ENCODE data around the gene ST3GAL3.

ST3GAL3 gene

DNA sequence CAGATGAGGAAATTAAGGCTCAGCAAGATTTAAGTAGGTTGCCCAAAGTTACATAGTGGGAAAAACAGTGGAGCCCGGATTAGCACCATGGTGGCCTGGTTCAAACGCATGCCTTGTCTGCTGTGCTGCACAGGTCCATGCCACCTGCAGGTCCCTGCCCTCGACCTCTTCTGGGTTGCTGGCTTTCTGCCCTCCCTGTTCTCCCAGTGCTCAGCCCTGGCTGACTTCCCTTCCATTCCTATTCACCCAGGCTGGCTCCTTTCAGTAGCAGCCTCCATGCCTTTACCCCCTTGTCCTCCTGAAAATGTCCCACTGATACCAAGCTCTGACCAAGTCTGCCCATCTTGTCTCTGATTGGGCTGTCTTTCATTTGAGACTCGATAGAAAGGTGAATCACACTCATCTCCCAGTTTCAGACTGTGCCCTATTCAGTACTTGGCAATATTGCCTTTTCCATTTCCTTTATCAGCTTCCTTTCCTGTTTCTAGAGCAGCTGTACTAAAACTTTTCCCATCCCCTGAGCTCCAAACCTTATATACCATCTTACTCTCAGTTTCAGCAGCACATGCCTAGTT, 75.8 kb downstream of the ST3GAL3 start:
- TF ChIP-seq, protein P1, sequence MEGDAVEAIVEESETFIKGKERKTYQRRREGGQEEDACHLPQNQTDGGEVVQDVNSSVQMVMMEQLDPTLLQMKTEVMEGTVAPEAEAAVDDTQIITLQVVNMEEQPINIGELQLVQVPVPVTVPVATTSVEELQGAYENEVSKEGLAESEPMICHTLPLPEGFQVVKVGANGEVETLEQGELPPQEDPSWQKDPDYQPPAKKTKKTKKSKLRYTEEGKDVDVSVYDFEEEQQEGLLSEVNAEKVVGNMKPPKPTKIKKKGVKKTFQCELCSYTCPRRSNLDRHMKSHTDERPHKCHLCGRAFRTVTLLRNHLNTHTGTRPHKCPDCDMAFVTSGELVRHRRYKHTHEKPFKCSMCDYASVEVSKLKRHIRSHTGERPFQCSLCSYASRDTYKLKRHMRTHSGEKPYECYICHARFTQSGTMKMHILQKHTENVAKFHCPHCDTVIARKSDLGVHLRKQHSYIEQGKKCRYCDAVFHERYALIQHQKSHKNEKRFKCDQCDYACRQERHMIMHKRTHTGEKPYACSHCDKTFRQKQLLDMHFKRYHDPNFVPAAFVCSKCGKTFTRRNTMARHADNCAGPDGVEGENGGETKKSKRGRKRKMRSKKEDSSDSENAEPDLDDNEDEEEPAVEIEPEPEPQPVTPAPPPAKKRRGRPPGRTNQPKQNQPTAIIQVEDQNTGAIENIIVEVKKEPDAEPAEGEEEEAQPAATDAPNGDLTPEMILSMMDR (IDR thresholded peaks at IDR 0.05; ENCODE audit: insufficient read depth, low read depth, low read length, missing control alignments) = no peak
- DNase-seq (ENCODE audit: low read depth) = no peak
- H3K4me3 ChIP-seq (ENCODE audit: low read length) = no peak overlapping the region

GRCh38 chr1:43783671-43784205, 76.4 kb downstream of the ST3GAL3 start:
- peak; percentile 92 for DNase-seq (ENCODE audit: low read depth)
- no peak overlapping the region for H3K4me3 ChIP-seq (ENCODE audit: low read length)

DNA sequence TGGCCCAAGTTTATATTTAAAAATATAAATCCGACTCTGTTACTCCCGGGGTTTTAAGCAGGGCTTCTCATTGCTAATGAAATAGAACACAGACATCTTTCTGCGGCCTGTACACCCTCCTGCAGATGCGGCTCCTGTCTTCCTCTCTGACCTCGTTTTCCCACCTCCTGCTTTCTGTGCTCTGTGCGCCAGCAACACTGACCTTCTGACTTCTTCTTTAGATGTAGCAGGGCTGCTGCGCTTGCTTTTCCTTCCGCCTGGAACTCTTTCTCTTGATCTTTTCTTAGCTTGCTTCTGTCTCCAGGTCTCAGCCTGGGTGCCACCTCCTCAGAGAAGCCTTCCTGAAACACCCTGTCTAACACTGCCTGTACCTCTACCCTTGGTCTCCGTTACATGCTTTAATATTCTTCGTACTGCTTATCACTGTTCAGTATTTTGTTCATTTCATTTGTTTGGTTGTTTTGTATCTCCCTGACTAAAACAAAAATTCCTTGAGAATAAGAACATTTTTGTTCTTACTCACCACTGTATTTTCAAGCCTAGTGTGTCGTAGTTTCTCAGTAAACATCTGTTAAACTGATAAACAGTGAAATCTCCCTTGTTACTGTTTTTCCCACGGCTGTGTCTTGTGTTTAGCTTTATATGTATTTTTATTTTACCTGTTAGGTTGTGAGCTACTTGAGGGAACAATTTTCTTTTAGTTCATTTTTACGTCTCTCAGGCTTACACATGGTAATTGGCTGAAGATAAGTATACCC, 79.0 kb downstream of the ST3GAL3 start:
- H3K4me3 ChIP-seq (ENCODE audit: low read length) = no peak overlapping the region
- TF ChIP-seq, protein P1 (IDR thresholded peaks at IDR 0.05; ENCODE audit: insufficient read depth, low read depth, low read length, missing control alignments) = no peak
- DNase-seq (ENCODE audit: low read depth) = no peak

More at GRCh38 chr1:43783671-43784205, 76.4 kb downstream of the ST3GAL3 start:
- TF ChIP-seq, protein P1 (IDR thresholded peaks at IDR 0.05; ENCODE audit: insufficient read depth, low read depth, low read length, missing control alignments) = no peak

DNA sequence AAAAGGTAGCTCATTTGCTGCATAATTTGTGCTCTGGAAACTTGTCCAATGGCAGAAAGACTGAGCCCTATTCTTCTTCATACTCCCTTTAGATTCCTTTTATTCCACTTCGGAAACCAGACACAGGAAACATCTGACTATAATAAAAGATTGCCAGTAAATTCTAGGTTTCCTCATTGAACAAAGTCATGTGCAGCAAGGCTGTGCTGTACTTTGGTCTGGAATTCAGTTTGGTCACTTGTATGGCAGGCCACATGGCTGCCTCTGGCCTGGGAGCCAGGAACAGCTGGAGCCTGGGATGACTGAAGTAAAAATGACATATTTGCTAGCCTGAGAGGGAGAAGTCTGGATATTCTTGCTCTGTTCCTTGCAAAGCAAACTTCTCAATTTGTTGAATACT, 79.6 kb downstream of the ST3GAL3 start:
- TF ChIP-seq, protein P1 (IDR thresholded peaks at IDR 0.05; ENCODE audit: insufficient read depth, low read depth, low read length, missing control alignments) = no peak
- DNase-seq (ENCODE audit: low read depth) = no peak
- H3K4me3 ChIP-seq (ENCODE audit: low read length) = no peak overlapping the region

GRCh38 chr1:43789604-43790550, 82.5 kb downstream of the ST3GAL3 start:
- H3K4me3 ChIP-seq (ENCODE audit: low read length) = no peak overlapping the region
- DNase-seq (ENCODE audit: low read depth) = peak; percentile 8
- TF ChIP-seq, protein P1 (IDR thresholded peaks at IDR 0.05; ENCODE audit: insufficient read depth, low read depth, low read length, missing control alignments) = no peak

DNA sequence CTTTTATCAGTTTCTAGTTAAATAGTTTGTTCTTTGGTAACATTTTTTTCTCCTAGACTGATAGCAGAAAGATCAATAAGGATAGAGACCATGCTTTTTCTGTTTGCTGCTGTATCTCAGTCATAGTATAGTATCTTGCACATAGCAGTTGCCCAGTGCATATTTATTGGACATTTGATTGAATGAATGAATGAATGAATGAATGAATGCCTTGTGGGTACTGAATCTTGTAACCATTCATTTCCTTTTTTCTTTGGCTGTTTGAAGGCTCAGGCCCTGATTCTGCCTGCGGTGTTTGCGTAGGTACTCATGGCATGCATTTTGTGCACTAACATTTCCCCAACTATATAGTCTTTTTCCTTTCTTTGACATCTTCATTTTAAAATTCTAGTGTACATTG, 83.9 kb downstream of the ST3GAL3 start:
- no peak for DNase-seq (ENCODE audit: low read depth)
- TF ChIP-seq, protein P1 (IDR thresholded peaks at IDR 0.05; ENCODE audit: insufficient read depth, low read depth, low read length, missing control alignments) = no peak
- no peak overlapping the region for H3K4me3 ChIP-seq (ENCODE audit: low read length)

All from epithelial cell of esophagus (primary cell).